ENCODE measurements around the gene CXCL10. TPM values are rescaled to one million over a fixed set of nuclear protein-coding genes. Genes with fewer than 3 reads are reported as not detected.
A peak's percentile ranks its signal among the peaks of the same experiment; 100 is the strongest.

The CXCL10 gene
- 1 to 10 TPM in 1 of 4 donors, not detected in 3; 3.0 TPM for total RNA-seq

DNA sequence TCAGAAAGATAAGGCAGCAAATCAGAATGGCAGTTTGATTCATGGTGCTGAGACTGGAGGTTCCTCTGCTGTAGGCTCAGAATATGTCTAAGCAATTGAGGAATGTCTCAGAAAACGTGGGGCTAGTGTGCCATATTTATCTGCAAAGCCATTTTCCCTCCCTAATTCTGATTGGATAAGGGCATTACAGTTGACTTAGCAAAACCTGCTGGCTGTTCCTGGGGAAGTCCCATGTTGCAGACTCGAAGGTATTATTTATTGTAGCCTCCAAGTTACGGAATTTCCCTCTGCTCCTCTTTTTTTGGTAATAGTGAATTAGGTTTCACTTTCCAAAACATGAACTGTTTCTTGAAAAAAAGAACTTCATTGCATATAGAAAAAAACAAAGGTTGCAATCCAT lies at the start of gene CXCL10:
Gene CXCL10 (minus strand): TSS at position 109 of the 400 bp plus-strand sequence. CDS start 66 bp downstream, at position 43.
- intact Hi-C loops (cut with DNase I; ENCODE audit: low total_unique reads) (no loop called here), in situ Hi-C loops (cut with MboI; ENCODE audit: low pct_ligation_motif_present in 1 of 4, low pct_unique_long_range_greater_than_20kb in 1 of 4, low sequenced_read_pairs in 3 of 4) (no loop called here)
- 14 to 24% methylated on average over 2 to 3 of the region's 3 CpGs for WGBS, 2 donors (ENCODE audit: low coverage in 1 of 2)
- no peak for TF ChIP-seq EP300 (IDR thresholded peaks at IDR 0.05; ENCODE audit: low read depth)
- TF ChIP-seq POLR2AphosphoS5 (IDR thresholded peaks at IDR 0.05): no peak
- no peak for TF ChIP-seq POLR2A (IDR thresholded peaks at IDR 0.05)
- TF ChIP-seq, protein P1, sequence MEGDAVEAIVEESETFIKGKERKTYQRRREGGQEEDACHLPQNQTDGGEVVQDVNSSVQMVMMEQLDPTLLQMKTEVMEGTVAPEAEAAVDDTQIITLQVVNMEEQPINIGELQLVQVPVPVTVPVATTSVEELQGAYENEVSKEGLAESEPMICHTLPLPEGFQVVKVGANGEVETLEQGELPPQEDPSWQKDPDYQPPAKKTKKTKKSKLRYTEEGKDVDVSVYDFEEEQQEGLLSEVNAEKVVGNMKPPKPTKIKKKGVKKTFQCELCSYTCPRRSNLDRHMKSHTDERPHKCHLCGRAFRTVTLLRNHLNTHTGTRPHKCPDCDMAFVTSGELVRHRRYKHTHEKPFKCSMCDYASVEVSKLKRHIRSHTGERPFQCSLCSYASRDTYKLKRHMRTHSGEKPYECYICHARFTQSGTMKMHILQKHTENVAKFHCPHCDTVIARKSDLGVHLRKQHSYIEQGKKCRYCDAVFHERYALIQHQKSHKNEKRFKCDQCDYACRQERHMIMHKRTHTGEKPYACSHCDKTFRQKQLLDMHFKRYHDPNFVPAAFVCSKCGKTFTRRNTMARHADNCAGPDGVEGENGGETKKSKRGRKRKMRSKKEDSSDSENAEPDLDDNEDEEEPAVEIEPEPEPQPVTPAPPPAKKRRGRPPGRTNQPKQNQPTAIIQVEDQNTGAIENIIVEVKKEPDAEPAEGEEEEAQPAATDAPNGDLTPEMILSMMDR (IDR thresholded peaks at IDR 0.05): no peak
- no peaks in the 10 kb centered on the region for H3K36me3 ChIP-seq
- no peak within 1 kb of the TSS for H3K4me3 ChIP-seq
- H3K4me1 ChIP-seq: peaks cover 0 to 12% (median 3%) of the 10 kb centered on the region in 4 donors
- H3K27me3 ChIP-seq: no peaks in the 10 kb centered on the region
- no peak for DNase-seq
- H3K27ac ChIP-seq: no peak within 1 kb of the TSS
- no peaks in the 10 kb centered on the region for H3K9me3 ChIP-seq

DNA sequence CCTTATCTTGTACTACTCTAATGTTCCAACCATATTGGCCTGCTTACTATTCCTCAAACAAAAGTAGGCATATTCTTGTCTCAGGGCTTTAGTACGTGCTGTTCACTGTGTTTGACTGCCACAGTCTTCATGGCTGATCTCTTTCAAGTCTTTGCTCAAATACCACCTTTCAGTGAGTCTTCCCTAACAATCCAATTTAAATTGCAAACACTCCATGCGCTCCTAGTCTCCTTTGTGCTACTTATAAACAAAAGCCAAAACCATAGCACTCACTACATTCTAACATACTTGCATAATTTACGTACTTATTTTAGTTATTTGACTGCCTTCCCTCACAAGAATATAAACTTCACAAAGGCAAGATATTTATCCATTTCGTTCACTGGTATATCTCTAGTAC lies 49.5 kb upstream of the CXCL10 start:
- 86 to 88% methylated on average over 4 of the region's 4 CpGs for WGBS, 2 donors (ENCODE audit: low coverage in 1 of 2)
- H3K36me3 ChIP-seq: no peaks in the 10 kb centered on the region
- no peak overlapping the region for H3K4me3 ChIP-seq
- TF ChIP-seq POLR2A (IDR thresholded peaks at IDR 0.05) (no peak), POLR2AphosphoS5 (IDR thresholded peaks at IDR 0.05) (no peak), EP300 (IDR thresholded peaks at IDR 0.05; ENCODE audit: low read depth) (no peak)
- TF ChIP-seq, protein P1 (IDR thresholded peaks at IDR 0.05): no peak
- no peaks in the 10 kb centered on the region for H3K9me3 ChIP-seq
- no peak for DNase-seq
- H3K27ac ChIP-seq: no peak overlapping the region
- in situ Hi-C loops (cut with MboI; ENCODE audit: low pct_ligation_motif_present in 1 of 4, low pct_unique_long_range_greater_than_20kb in 1 of 4, low sequenced_read_pairs in 3 of 4): no loop called here
- intact Hi-C loops (cut with DNase I; ENCODE audit: low total_unique reads): loop anchor here (5.0 kb wide), 1 partner anchor 75 kb away; no protein-coding TSS in a partner anchor
- H3K27me3 ChIP-seq: no peaks in the 10 kb centered on the region
- H3K4me1 ChIP-seq: no peaks in the 10 kb centered on the region

DNA sequence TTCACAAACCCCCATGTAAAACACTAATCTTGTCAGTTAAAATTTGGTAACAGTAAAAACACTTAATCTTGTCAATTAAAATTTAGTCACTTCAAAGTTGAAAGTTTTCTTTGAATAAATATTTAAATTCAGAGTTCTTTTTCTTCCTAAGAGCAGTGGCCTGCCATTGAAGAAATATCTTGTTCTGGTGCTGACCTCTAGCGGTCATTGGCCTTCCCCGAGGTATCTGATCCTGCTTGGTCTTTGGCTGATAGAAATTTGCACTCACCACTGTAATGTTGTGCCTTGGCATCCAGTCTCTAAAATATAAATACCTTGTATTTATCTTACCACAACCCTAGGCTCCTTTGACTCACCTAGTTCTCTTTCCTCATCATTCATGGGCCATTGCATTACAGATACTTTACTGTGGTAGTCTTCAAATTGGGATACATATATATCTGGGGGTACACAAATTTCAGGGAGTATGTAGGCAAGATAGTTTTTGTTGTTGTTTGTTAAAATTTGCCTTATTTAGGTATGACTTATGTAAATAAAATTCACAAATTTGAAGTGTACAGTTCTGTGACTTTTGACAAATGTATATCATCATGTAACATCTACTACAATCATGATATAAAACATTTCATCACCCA lies 44.5 kb upstream of the CXCL10 start:
- H3K36me3 ChIP-seq: no peaks in the 10 kb centered on the region
- intact Hi-C loops (cut with DNase I; ENCODE audit: low total_unique reads) (no loop called here), in situ Hi-C loops (cut with MboI; ENCODE audit: low pct_ligation_motif_present in 1 of 4, low pct_unique_long_range_greater_than_20kb in 1 of 4, low sequenced_read_pairs in 3 of 4) (loop anchor here (5.0 to 10.0 kb wide), 4 partner anchors 65 to 173 kb away; partner anchors contain the start of gene SDAD1 (in 1 of the 4))
- no peak overlapping the region for H3K27ac ChIP-seq
- peak; percentile 81 for DNase-seq
- H3K9me3 ChIP-seq: no peaks in the 10 kb centered on the region
- no peaks in the 10 kb centered on the region for H3K27me3 ChIP-seq
- TF ChIP-seq, protein P1 (IDR thresholded peaks at IDR 0.05): peak; percentile 75 to 88 (median 77)
- TF ChIP-seq EP300 (IDR thresholded peaks at IDR 0.05; ENCODE audit: low read depth): no peak
- no peak for TF ChIP-seq POLR2AphosphoS5 (IDR thresholded peaks at IDR 0.05)
- no peak for TF ChIP-seq POLR2A (IDR thresholded peaks at IDR 0.05)
- H3K4me1 ChIP-seq: no peaks in the 10 kb centered on the region
- 0 to 1% methylated on average over 2 of the region's 2 CpGs for WGBS, 2 donors (ENCODE audit: low coverage in 1 of 2)
- H3K4me3 ChIP-seq: no peak overlapping the region

DNA sequence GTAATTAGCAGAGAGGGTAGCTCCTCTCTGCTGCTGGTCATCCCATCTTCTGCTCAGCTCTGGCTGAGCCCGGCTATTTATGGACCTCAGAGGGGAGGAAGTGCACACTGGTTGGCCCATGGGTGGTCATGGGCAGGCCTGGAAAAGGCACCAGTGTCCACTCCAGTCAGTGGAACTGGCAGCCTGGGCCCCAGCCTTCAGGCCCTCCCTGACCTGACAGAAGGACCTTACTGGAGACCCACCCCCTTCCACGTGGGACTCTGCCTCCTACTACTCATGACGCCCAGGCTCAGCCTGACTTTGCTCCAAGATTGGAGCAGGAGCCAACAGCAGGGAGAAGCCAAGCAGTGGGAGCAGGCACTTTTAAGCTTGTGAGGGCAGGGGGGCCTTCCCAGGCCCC lies 43.2 kb upstream of the CXCL10 start:
- intact Hi-C loops (cut with DNase I; ENCODE audit: low total_unique reads): no loop called here
- Histone ChIP-seq H3K4me3 (no peak overlapping the region), H3K36me3 (no peaks in the 10 kb centered on the region), H3K27ac (no peak overlapping the region), H3K4me1 (no peaks in the 10 kb centered on the region), H3K27me3 (no peaks in the 10 kb centered on the region), H3K9me3 (no peaks in the 10 kb centered on the region)
- in situ Hi-C loops (cut with MboI; ENCODE audit: low pct_ligation_motif_present in 1 of 4, low pct_unique_long_range_greater_than_20kb in 1 of 4, low sequenced_read_pairs in 3 of 4): loop anchor here (5.0 to 10.0 kb wide), 4 partner anchors 64 to 172 kb away; partner anchors contain the start of gene SDAD1 (in 1 of the 4)
- WGBS, 2 donors (ENCODE audit: low coverage in 1 of 2): 70% methylated on average over 2 of the region's 3 CpGs; no CpG with 5 or more reads in 1 of the 2 donors
- DNase-seq: no peak
- no peak for TF ChIP-seq POLR2AphosphoS5 (IDR thresholded peaks at IDR 0.05)
- no peak for TF ChIP-seq POLR2A (IDR thresholded peaks at IDR 0.05)
- no peak for TF ChIP-seq EP300 (IDR thresholded peaks at IDR 0.05; ENCODE audit: low read depth)
- TF ChIP-seq, protein P1 (IDR thresholded peaks at IDR 0.05): no peak

Measured in transverse colon (tissue), 4 donors.